GM18498 (cell line): ENCODE measurements around the gene NDST1.

Experiments used
- ATAC-seq: cut with Tn5 transposase; IDR thresholded peaks from one replicate; pipeline ENCODE4 v1.9.1; 2021; ENCODE audit warnings: mild to moderate bottlenecking, moderate library complexity; ENCODE audit not compliant: unreplicated experiment

NDST1 gene

GRCh38 chr5:150583541-150584225 is 75.8 kb downstream of the NDST1 start:
- no peak for ATAC-seq

- no peak for ATAC-seq
Observed at GRCh38 chr5:150584556-150585335, 76.8 kb downstream of the NDST1 start.

DNA sequence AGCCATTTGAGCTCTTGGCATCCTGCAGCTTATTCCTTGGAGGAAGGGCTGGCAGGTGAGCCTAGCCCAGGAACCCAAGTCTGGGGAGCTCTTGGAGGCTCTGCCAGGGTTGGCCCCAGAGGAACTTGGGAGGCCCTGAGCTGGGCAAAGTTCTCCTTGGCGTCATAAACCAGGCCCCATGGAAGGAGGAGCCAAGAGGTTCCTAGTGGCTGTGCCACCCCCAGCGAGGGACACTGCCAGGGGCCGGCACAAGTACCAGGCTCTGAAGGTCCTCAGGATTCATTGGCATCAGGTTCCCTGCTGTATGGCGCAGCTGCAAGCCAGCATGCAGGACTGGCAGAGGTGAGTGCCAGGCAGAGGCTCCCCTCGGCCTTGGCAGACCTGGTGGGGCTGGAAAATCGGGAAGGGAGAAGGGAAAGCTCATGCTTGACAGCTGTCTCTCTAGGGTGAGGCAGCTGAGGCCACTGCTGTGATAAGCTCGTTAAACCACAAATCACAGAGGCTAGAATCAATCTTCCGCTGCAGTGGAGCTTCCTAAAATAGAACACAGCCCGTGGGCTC is 77.9 kb downstream of the NDST1 start:
- no peak for ATAC-seq

GRCh38 chr5:150587016-150587415 is 79.1 kb downstream of the NDST1 start:
- no peak for ATAC-seq

GRCh38 chr5:150587856-150588595 is 80.1 kb downstream of the NDST1 start:
- no peak for ATAC-seq

- no peak for ATAC-seq
Observed at GRCh38 chr5:150588596-150588890, 80.6 kb downstream of the NDST1 start.

DNA sequence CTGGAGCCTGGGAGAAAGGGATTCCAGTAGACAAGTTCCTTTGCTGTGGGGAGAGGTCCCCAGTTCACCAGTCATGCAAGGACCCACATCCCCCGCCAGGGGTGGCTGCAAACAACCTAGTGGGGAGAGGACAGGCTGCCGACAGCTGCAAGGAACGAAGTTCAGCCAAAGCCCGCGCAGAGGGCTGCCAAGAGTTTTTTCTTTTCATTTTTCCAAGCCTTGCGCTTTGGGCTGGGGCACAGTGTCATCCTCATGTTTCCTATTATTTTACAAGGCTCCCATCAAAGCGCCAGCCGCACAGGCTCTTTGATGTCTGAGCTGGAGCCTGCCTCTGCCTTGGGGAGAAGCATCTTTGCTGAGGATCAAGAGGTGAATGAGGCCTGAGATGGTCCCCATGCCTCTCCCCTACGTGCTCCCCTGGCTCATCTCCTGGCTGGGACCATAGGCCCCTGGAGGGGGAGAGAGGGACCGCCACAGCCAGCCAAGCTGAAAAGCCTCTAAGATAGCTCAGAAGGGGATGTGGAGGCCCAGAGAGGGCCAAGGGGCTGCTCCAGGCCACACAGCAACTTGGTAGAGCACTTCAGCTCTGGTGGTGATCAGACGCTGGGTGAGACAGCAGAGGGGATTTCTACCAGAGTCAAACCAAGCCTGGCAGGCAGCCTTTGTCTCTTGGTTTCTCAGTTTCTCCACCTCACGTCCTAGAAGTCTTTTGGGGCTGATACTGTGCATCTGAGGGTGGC is 82.1 kb downstream of the NDST1 start:
- ATAC-seq: no peak

DNA sequence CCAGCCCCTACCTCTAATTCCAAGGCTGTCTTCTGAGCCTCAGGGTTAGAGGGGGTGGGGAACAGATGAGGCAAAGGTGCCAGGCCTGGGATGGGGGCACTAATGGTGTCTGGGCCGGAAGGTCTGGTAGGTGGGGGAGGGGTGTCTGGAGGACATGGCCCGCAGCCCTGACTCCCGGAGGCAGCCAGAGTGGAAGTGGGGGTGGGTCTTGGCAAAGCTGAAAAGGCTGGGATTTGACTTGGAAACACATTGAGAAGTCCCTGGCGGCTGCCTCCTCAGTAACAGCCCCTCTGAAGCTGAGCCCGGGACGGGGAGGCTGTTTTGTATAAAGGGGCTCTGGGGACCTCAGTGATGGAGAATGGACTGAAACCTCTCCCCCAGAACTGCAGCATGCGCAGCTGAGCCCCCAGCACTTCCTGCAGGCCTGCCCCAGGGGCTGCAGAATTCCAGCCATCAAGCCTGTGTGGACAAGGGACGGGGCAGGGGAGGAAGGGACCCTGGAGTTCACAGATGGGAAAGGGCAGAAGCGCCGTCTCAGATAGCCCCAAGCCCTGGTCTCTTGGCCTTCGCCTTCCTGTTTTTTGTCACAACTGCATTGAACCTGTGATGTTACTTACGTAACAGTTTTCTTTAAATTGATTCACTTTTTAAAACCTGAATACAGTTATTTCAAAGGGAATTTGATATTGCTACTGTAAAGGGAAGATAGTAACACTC is 83.2 kb downstream of the NDST1 start:
- no peak for ATAC-seq

DNA sequence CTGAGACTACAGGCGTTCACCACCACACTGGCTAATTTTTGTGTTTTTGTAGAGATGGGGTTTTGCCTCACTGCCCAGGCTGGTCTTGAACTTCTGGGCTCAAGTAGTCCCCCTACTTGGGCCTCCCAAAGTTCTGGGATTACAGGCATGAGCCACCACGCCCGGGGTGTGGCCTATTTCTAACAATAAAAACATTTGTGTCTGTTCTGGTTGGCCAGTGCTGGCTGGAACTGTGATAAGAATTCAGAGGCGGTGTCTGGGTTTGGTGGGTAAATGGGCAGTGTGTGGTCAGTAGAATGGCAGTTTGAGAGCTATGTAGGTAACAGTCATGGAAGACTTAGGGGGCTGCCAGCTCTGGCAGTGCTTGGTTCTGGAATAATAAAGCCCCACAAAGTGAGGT is 85.7 kb downstream of the NDST1 start:
- no peak for ATAC-seq

DNA sequence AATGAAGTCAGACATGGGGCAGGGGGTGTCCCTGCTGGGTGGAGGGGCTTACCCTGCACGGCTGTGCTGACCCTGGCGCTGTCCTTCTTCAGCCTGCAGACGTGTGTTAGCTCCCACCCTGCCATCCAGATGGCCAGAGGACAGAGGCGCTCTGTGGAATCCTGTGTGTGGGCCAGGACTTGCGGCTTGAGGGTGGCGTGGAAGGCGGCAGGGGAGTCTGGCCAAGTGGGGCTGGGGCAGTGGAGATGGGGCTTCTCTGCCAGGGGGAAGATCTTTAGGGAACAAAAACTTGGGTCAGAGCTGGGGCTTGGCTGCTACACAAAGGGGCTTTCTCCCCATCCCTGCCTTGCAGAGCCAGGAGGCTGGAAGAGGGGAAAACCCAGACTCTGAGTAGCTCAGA is 86.1 kb downstream of the NDST1 start:
- no peak for ATAC-seq

DNA sequence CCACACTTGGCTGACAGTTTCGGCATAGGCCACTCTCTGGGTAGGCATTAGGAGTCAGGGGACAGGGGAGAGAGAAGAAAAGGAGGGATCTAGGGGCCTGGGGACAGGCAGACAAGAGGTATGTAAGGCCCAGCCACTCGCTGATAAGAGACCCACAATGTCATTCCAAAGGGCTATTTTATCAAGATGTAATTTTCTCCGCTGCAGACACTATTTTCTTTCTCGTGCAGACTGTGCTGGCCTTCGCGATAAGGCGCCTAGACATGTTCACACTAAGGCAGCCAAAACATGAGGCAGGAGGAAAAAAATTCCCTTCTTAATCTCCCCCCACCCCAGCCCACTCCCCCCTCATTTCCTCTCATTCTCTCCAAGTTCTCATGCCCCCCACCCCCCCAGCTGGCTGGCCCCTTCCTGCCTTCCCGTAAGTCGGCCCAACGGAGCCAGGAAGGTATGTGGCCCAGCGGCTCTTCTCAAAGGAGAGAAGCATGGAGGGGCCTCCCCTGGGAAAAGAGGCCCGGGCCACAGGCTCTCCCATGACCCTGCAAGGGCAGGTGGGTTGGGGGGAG is 87.6 kb downstream of the NDST1 start:
- ATAC-seq: no peak

DNA sequence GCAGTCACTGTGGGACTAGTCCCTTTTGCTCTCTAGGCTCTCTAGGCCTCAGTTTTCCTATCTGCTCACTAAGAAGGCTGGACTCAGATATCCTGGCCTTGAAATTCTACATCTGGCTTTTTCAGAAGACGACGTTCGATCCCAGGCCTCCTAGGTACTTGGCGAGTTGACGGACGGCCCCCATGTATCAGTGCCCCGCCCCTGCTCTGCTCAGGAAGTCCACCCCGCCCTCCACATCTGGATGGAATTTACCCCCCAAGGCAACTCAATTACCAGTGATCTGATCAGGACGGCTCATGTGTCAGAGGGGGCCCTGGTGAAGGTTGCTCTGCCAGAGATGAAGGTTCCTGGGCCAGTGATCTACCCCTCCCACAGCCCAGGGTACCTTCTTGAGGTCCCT is 88.4 kb downstream of the NDST1 start:
- ATAC-seq: no peak

DNA sequence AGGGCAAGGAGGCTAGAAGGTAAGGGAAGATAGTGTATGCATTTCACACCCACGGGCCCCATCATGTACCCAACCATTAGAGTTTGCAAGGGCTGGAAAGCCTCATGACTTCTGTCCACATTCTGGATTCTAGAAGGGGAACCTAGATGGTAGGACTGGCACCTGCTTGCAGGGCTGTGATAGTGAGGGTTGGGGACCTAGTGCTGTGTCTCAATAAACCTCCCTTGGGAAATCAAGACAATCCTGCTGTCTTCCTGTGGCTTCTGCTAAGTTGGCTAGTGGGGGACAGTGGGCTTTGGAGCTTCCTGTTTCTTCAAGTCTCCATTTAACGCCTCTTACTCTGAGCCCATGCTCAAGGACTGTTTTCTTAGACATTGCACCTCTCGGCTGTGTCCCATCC is 88.9 kb downstream of the NDST1 start:
- ATAC-seq: no peak

- ATAC-seq: no peak
Observed at GRCh38 chr5:150598006-150598405, 90.1 kb downstream of the NDST1 start.

DNA sequence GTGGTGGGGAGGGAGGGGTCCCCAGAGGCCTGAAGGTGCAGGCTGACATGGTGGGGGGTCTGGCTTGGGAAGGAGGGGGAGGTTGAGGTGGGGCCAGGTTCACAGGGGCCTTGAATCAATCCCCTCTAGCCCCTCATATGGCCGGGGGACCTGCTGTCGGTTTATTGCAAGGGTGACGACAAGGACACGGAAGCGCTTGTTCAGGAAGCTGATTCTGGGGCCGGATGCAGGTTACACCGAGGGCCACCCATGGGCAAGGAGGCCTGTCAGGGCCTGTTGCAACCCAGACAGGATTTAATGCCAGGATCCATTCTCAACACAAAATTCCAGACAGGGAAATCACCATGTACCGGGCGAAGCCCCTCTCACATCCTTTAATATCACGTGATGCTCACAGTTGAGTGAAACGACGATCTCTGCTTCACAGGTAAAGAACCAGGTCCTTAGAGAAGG is 90.9 kb downstream of the NDST1 start:
- ATAC-seq: no peak

DNA sequence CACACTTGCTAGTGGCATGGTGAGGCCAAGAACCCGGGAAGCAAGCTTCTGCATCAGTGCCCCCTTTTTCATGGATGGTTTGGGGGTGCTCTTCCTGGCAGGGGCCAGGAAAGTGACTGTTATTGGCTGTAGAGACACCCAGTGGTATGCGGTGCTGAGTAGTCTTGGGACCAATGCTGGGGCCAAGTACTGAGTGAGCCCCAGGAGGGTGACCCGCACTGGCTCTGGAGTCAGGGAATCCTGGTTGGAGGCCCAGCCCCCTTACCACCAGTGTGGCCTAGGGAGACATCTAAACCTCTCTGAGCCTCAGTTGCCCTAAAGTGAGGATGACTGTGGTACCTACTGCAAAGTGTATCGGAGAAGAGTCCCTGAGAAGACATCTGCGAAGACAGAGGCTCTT is 91.3 kb downstream of the NDST1 start:
- ATAC-seq: no peak

DNA sequence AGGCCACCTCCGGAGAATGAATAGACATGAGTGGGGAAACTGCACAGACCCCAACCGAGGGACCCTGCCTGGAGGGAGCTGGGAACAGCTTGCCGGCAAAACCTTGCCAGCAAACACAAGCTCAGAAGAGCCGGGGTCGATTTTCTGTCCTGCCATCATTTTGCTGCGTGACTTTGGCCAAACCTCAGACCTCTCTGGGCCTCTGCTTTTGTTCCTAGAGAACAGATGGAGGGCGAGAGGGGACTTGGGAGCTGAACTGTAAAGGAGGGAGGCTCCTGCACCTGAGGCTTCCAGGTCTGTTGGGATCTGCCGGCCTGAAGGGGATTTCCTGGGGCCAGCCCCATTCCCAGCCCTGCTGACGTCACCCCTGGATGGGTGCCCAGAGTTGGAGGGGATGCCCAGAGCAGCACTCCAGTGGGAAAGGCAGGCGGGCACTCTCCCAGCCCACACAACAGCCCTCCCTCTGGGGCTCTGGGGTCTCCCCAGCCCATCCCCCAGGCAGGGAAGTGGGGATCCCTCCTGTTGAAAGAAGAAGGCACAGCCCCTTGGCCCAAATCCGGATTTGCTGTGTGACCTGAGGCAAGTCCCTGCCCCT is 92.1 kb downstream of the NDST1 start:
- ATAC-seq: no peak

DNA sequence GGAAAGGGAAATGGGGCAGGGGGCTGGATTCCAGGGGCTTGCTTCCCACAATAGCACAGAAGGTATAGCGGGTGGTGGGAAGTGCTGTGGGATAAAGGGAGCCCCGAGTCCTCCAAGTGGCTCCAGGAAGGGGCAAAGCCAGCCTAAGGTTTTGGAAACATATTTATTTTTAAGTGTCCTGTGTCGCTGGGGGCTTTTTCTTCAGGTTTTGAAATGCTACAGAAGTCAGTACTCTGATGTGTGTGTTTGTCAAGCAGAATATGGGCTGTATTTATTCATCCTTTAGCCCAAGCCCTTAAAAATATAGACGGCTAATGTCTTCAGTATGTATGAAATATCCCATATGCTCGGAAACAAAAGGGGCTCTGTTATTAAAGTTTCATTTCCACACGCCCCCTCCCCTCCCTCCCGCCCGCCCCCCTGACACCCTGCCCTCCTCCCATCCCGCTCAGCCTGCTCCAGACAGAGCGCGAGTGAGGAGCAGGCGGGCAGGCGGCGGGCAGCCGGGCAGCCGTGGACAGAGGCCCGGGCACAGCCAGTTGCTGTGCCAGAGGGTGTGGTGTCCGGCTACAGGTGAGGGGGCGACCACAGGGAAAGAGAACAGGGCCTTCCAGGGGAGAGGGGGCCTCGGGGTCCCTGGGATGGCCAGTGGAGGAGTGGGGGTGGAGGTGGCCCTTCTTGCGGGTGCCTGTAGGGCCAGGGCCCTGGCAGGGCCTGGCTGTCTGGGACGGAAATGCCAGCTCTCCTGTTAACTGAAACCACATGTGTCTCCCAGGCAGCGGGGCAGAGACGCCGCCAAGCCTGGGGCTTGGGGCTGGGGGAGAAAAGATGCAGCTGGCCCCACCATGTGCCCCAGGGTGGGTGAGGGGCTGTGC is 92.9 kb downstream of the NDST1 start:
- no peak for ATAC-seq
